ENCODE data around the gene BBS7.

Gene BBS7, protein sequence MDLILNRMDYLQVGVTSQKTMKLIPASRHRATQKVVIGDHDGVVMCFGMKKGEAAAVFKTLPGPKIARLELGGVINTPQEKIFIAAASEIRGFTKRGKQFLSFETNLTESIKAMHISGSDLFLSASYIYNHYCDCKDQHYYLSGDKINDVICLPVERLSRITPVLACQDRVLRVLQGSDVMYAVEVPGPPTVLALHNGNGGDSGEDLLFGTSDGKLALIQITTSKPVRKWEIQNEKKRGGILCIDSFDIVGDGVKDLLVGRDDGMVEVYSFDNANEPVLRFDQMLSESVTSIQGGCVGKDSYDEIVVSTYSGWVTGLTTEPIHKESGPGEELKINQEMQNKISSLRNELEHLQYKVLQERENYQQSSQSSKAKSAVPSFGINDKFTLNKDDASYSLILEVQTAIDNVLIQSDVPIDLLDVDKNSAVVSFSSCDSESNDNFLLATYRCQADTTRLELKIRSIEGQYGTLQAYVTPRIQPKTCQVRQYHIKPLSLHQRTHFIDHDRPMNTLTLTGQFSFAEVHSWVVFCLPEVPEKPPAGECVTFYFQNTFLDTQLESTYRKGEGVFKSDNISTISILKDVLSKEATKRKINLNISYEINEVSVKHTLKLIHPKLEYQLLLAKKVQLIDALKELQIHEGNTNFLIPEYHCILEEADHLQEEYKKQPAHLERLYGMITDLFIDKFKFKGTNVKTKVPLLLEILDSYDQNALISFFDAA

DNA sequence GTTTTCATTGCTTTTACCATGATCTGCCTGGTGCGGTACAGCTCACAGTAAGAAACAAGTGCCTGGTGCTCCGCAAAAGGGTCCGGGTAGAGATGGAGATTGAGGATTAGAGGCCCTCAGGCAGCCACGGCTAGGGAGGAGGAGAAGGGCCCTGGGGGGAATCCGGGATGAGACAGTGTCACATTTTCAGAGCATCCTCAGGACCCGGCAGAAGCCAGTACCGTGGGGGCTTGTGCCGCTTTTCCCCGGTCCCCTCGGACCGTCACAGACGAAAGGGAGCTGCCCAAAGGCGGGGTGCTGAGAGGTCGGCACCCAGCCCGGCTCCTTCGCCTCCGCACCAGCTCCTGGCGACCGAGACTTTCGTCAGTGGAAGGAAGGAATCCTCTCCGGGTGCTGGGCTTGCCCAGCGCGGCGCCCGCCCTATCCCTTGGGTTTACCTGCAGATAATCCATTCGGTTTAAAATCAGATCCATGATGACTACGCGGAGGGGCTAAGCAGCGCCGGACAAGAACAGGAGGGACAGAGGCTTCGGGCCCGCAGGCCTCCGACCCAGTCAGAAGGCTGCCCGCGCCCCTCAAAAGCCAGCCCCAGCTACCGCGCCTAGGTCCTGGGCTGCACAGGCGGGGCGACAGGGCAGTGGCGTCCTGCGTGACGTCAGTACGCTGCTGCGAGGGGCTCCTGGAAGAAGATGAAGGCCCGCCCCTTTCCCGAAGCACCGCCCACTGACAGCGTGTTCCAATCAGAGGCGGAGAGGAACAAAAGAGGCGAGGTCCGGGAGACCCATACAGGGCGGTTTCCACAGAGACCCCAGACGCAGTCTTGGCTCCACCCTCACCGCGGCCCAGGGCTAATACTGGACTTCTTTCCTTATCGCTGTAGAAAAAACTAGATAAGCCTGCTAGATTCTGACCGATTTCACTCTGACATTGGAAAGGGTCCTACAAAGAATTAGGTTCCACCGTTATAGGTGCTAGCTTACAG, at the start of gene BBS7:
Gene BBS7, minus strand, starts transcription at position 634 of the 982 bp plus-strand sequence. Its CDS starts 161 bp downstream, at position 473.
- DNase-seq (ENCODE audit: low read depth) = peak; percentile 91

DNA sequence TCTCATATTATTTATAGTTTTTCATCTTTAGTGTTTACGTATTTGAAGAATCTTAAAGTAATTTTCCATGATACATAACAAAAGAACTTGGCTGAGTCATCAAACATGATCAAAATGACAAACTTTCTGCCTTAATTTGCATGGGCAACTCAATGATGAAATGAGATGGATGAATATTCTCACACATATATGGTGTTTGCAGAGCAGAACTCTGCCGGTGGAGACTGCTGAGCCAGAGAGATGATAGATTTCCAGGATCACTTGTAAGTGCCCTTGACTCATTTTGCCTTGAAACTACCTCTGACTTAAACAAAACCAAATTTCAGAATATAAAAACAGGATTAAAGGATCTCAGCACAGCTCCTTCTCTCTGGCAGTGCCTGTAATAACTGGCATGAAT, 43.4 kb upstream of the BBS7 start:
- no peak for DNase-seq (ENCODE audit: low read depth)

DNA sequence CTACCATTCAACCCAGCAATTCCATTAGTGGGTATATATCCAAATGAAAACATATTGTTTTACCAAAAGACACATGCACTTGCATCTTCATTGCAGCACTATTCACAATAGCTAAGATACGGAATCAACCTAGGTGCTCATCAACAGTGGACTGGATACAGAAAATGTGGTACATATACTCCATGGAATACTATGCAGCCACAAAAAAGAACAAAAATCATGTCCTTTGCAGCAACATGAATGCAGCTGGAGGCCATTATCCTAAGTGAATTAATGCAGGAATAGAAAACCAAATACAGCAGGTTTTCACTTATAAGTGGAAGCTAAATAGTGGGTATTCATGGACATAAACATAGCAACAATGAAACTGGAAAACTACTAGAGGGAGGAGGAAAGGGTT, 38.1 kb upstream of the BBS7 start:
- no peak for DNase-seq (ENCODE audit: low read depth)

DNA sequence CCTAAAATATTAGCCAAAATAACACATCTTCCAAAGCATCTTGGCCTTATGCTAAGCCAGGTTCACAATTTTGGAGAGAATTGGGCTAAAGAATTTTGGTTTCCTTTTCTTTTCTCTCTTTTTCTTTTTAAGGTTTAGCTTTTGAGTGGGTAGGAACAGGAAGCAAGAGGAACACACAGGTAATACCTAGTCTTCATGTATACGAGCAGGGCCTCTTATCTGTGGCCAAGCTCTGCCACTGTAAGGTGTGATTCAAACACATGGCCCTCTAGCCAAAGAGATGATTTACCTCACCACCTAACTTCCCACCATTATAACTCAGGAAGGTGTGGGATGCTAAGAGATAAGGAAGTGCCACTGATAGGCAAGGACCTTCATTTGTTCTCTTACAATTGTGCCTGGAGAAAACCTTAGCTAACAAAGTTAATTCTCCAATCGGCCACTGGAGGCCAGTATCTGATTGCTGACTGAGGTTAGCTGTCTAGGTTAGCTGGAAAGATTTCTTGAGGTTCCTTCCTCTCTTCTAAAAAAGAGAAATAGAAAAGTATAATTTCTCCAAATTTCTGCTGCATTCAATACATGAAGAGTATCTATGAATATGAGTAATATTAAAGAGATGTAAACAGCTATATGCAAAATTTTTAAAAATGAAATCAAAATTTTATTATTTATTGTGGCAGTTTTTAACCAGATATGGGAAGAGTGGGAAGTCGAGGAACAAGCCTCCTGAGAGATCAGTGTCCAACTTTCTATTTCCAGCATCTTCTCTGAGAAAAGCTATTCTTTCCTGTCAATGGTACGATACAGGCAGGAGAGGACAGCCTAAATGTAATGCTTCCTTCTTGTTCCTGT, 30.1 kb upstream of the BBS7 start:
- peak; percentile 6 for DNase-seq (ENCODE audit: low read depth)

DNA sequence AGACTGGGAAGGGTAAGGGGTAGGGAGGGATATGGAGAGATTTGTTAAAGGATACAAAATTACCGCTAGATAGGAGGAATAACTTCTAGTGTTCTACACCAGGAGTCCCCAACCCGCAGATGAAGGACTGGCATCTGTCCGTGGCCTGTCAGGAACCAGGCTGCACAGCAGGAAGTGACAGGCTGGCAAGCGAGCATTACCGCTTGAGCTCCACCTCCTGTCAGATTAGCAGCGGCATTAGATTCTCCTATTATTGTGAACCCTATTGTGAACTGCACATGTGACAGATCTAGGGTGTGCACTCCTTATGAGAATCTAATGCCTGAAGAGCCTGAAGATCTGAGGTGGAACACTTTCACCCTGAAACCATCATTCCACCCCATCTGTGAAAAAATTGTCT, 27.9 kb upstream of the BBS7 start:
- no peak for DNase-seq (ENCODE audit: low read depth)

DNA sequence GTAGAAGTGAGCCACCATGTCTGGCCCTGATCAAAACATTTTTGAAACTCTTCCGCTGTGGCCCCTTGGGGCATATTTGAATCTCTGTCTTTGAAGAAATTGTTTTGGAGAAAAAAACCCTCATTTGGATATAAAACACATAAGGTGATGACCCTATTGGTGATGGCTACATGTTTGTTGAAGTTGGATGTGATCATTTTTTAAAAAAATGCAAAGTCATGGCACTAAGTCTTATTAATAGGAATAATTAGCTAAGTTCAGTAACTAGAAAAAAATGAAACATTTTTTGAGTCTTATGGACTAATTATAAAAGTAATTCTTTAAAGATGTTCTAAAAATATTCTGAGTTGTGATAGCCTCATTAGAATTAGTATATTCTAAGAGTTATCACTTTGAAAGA, 17.9 kb upstream of the BBS7 start:
- no peak for DNase-seq (ENCODE audit: low read depth)

DNA sequence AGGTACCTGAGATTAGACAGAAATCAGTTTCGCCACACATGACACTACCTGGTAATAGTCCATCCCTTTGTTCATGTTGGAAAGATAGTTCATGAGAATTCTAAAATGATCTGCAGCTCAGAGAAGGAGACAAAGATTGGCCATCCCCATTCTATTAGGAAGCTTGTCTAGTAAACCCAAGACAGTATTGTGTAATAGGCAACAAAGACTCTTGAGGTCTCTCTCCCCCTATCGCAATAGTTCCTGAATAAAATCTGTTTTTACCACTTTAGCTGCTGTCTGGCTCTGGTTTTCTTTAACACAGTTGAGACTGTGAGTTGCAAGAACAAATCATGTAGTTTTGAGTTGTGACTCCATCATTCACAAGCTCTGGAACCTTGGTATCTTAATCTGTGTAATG, 14.8 kb upstream of the BBS7 start:
- no peak for DNase-seq (ENCODE audit: low read depth)

DNA sequence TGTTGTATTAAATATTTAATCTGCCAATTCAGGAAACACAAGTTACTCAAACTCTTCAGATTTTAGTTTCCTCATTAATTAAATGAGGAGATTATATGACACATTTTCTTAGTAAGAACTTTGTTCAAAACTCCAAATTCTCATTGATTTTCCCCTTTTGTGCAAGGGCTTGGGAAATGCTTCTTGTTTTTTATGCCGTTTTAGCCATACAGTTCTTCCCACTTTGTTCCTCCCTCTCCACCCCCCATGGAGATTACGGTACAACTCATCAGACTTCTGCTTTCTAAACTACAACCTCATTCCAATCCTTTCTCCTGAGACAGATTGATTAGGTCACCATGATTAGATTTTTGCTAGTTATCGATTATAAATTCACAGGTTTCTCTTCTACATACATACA, 10.9 kb upstream of the BBS7 start:
- DNase-seq (ENCODE audit: low read depth) = no peak

DNA sequence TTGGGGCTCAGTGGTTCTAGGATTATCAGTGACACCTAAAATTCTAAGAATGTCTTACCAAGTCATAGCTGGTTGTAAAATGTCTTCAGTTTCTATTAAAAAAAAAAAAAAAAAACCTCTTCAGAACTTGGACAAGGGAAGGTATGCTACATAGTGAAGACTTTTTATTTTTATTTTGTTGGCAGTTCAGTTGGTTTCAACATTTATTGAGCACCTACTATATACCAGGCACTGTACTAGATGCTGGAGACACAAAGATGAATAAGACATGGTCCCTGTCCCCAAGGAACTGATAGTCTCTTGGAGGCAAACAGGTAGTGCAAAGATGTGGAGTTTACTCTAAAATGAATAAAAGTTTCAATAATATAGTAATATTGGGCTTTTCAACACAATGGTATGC, 8.9 kb upstream of the BBS7 start:
- DNase-seq (ENCODE audit: low read depth) = no peak

DNA sequence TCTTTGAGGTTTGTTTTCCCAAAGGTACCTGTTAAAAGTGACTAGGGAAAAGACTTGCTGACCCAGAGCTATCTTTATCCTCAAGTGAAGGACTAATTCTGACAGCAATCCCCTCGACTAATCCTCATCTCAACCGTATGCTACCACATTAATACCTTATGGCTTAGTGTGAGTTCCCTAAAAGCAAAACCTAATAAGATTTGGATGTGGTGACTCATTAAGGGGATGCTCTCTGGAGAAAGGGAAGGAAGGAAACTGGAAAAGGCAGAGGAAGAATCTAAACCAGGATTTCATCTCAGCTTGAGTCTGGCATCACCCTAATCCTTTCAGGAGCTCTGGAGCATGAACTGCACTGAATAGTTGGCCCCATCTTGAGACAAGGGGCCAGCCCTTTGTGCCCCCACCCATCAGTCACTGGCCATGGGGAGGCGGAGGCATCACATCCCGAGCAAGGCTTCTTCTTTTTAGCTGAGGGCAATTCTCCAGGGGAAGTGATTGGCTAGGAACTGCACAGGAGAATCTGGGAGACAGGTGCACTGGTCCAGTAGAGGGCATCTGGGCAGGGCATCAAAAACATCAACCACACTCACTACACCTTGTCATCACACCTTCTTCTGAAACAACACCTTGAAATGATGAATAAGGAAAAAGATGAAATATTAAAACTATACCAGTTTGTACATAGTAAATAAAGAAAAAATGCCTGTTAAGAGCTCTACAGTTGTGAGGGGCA, 6.9 kb upstream of the BBS7 start:
- DNase-seq (ENCODE audit: low read depth) = no peak

DNA sequence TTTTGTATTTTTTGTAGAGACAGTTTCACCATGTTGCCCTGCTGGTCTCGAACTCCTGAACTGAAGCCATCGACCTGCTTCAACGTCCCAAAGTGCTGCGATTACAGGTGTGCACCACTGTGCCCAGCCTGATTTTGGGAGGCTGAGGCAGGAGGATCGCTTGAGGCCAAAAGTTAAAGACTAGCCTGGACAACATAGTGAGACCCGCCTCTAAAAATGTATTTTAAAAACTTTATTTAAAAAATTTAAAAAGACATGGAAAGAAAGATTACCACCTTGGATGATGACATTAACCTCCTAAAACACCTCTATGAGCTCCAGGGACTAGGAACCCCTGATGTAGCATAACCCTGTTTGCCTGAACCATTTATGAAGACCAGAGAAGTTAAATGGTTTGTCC, 5.8 kb upstream of the BBS7 start:
- no peak for DNase-seq (ENCODE audit: low read depth)

DNA sequence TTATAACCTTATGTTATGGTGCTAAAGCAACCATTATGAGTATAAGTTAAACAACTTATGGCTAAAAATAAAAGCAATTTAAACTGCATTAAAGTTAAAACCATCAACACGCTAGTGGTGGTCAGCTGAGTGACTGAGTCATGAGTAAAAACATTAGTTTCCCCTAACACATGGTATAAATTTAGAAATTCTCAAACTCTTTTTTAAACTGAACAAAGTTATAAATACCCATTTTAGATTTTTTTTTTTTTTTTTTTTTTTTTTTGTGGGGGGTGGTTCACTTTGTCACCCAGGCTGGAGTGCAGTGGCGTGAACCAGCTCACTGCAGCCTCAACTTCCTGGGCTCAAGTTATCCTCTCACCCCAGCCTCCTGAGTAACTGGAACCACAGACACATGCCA, 5.4 kb upstream of the BBS7 start:
- DNase-seq (ENCODE audit: low read depth) = no peak

DNA sequence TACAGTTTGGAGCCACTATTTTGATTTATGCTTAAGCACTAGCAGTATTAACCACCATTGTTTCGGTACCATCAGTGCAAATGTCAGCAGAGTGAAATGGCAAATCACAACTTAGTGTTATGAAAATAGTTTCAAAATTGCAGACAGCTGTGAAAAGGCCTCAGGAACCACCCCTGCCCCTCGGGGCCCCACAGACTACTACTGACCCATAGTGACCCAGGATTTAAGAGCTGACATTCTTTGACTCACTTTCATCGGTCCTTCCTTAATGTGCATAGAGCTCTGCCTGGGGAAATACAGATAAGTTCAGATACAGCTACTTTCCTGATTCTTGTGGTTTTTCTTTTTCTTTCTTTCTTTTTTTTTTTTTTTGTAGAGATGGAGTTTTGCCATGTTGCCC, 3.3 kb upstream of the BBS7 start:
- no peak for DNase-seq (ENCODE audit: low read depth)

DNA sequence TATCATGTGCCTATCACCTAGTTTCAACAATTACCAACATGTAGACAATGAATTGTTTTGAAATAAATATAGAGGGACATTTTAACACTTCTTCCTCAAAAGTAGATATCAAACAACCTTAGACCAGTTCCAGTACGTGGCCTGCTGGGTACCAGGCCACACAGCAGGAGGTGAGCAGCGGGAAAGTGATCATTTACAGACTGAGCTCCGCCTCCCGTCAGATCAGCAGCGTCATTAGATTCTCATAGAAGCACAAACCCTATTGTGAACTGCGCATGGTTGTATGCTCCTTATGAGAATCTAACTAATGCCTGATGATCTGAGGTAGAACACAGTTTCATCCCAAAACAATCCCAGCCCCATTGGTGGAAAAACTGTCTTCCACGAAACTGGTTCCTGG, 6.5 kb downstream of the BBS7 start:
- DNase-seq (ENCODE audit: low read depth) = no peak

DNA sequence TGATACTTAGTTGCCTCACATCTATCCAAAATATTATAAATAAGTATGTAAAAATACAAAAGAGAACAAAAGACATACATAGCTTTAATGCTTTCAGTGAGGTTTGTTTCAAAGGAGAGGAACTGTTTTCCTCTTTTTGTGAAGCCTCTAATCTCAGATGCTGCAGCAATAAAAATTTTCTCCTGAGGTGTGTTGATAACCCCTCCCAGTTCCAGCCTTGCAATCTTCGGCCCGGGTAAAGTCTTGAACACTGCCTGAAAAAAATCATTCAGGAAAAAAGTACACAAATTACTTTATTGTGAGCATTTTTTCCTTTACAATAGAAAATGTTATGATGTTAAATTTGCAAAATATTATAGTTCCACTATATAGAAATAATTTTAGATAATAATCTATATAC, 8.8 kb downstream of the BBS7 start:
- DNase-seq (ENCODE audit: low read depth) = no peak

DNA sequence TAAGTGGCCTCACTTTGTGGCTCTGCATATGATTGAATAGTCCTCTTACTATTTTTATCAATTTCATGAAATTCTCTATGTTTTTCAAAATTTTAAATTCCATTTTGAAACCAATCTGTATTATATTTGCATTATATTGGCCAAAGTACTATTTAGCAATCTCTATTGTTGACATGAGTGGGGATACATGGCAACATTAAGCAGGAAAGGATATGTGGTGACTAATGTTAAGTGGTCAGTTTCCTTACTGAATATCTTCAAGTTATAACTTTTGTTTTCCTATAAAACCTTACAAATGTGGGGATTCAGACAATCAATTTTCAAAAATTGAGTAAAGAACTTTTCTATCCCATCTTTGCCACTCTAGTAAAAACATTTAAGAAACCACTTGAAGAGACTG, 10.2 kb downstream of the BBS7 start:
- no peak for DNase-seq (ENCODE audit: low read depth)

DNA sequence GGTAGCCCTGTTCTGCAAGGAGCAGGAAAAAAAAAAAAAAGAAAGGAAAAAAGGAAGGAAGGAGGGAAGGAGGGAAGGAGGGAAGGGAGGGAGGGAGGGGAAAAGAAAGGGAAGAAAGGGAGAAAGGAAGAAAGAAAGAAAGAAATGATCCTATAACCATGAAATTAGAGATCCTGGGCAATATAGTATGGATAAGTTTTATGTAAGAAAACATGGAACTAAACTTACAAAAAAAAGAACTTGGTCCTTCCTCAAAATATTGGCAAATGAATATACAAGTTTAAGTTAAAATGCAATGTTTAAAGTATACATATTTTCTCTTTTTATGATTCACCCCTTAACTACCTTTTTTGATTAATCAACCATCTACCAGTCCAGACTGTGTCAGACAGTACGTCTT, 18.9 kb downstream of the BBS7 start:
- no peak for DNase-seq (ENCODE audit: low read depth)

DNA sequence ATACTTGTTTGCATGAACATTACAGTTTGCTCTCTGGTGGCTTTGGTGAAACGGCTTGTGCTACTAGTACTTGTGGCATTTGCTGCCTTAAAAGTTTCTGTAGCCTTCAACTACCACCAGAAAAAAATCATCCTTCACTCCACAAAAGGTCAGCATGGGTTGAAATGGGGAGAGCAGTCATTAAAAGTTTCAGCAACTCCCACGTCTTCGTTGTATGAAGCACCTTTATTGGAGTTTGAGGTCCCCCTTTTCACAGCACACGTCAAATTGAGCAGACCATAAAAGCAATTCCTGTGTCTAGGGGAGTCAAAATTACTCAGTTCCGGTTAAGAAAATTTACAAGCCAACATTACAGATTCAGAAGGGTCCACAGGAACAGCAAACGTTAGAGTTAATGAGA, 23.6 kb downstream of the BBS7 start:
- DNase-seq (ENCODE audit: low read depth) = no peak

DNA sequence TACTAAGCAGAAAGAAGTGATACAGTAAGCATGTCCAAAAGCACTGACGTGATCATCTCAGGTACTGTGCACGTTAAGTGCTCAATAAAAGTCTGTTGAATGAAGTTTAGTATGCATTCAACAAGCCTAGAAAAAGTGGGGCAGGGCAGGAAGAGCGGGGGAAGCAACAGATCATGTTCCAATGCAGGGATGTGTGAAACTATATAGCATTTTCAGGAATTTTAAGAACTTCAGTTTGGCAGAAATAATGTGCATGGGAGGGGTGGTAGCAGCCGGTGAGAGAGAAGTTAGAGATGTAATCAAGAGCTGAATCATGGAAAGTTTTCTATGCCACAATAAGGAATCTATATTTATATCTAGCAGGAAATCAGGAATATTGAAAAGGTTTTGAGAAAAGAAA, 27.4 kb downstream of the BBS7 start:
- DNase-seq (ENCODE audit: low read depth) = no peak

DNA sequence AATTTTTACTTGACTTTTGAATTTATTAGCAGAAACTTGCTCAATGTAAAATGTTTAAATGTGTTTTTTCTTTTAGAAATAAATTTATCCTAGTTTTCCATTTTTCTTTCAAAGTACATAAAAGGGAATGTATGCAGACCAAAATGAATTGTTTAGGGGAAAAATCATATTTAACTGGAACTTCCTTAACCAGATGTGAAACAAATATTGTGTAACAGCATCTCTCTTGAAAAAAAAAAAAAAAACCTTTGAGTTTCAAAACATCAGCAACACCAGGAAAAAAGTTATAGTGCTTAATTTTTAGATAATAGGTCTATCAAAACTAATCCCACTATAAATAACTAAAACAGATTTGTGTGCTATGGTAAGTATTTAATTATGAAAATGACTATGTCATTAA, 32.1 kb downstream of the BBS7 start:
- DNase-seq (ENCODE audit: low read depth) = no peak

DNA sequence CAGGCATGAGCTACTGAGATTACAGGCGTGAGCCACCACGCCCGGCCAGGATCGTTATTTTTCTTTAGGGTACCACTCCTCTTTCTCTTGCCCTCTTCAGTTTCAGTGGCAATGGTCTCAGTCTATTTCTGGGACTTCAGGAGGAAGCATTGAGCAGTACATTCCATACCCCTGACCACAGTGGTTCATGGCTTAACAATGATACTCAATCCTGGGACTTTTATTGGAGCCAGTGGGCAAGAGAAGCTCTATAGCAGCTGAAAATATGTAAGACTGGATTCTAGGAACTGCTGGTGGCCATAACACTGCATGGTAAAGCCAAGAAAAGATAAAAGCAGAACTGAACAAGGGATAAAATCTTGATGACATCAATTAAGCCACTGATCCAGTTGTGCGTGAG, 40.8 kb downstream of the BBS7 start:
- DNase-seq (ENCODE audit: low read depth) = no peak

All from activated T-helper 9 cell treated with anti-CD3 and anti-CD28 coated beads, Interleukin-2, amount 50 U/mL, for 16 hours (primary cell).